GM21737 (cell line): Measurements from ENCODE around the gene C5orf24.

ENCODE experiments used
- ATAC-seq: cut with Tn5 transposase; IDR thresholded peaks from one replicate; pipeline ENCODE4 v1.9.1; 2021; ENCODE audit warnings: mild to moderate bottlenecking, moderate library complexity; ENCODE audit not compliant: unreplicated experiment

Gene C5orf24

DNA sequence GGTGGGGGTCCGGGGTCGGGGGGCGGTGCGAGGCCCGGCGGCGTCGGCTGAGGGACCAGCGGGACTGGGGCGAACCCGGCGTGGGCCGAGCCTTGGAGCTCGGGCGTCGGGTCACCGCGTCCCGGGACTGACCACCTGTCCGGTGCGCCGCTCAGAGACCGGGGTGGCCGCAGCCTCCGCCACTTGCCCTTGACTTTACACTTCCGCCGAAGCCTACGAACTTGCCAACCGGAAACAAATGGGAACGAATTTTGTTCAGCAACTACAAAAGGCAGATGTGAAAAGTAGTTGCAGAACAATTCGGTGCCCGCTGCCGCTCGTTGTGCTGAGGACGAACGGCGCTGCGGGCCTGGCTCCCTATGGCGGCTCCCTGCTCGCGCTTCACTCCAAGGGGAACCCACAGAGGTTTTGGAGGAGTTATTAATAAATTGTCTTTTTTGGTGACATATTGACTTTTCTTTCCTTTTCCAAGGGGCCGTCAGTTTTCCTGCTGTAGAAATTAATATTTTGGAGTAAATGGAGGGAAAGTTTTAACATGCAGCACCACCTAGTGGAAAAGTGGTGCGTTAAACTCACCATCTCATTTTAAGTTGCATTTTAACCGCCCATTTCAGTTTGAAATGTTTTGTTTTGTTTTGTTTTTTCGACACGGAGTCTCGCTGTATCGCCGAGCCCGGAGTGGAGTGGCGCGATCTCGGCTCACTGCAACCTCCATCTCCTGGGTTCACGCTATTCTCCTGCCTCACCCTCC, 59.7 kb downstream of the C5orf24 start:
- peak; percentile 30 for ATAC-seq

DNA sequence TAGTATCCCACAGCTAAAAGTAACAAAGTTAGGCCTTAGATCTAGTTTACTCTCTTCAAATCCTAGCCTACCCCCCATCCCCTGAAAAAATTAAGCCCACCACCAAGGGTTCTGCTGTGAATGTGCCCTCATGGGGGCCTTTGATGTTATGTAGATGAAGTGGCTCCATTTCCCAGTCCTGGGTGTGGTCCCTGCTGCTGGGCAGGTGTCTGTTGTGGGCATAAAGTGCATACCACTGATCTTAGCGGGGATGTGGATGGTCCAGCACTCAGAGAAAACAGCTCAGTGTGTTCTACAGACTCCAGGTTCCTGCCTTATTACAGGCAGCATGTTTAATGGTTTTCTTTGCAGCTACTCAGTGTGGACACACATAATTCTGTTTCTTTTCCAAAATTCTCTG, 61.0 kb downstream of the C5orf24 start:
- no peak for ATAC-seq
